T-helper 2 cell treated with Interferon-gamma antibody and Interleukin-4, amounts not matched to agents 100 ng/mL and 5 ng/mL, for 36 hours (primary cell): ENCODE measurements around the gene NDUFAF3. TPM values are rescaled to one million over a fixed set of nuclear protein-coding genes. Genes with fewer than 3 reads are reported as not detected.

Source experiments
- intact Hi-C: fragments of 100-400 bp; cut with micrococcal nuclease; formaldehyde crosslinking; loops from one replicate; pipeline ENCODE4 v1.15.1; 2023
- total RNA-seq: library from RNA; stranded (reverse); gene quantifications from 2 replicates; pipeline ENCODE4 v1.2.3, GENCODE V29; 2022

Gene NDUFAF3
- total RNA-seq, 1 donor from 2014 or later, result 111 TPM

DNA sequence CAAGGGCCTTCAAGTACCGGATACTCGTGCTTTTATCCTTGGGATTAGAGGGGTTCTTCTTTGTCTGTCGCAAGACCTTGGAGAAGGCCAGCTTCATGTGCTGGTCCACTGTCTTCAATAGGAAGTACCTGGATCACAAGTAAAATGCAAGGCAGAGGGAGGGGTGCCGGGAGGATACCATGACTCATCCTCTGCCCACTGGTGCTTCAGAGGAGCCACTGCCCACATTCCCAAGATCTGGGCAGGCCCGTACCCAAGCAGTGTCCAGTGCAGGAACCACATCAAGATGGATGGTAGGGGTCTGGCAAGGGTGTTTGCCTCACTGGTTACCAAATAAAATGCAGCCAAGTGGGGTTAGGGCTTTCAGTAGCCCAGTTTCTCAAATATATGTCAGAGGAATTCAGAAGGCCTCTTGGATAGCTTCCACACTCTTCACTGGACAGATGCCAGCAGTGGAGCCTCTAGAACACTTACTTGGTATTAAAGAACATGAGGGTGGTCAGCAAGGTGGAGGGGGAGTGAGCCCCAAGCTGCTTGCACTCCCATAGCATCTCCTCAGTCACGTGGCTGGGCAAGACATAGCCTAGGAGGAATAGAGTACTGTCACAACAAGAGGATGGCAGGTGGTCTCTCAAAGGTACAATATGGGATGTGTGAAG lies 10.9 kb downstream of the NDUFAF3 start:
- intact Hi-C loops, result no loop called here

GRCh38 chr3:49034650-49035049 lies 12.7 kb downstream of the NDUFAF3 start:
- intact Hi-C loops, result no loop called here

DNA sequence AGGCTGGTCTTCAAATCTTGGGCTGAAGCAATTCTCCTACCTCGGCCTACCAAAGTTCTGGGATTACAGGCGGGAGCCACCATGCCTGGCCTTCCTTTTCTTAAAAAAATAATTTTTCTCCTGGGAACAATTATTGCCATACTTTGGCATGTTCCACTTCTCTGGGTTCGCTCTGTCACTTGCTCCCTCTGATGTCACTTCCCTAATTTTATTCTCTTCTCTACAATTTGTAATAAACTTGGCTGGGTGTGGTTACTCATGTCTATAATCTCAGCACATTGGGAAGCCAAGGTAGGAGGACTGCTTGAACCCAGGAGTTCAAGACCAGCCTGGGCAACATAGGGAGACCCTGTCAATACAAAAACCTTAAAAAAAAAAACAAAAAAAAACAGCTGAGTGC lies 13.4 kb downstream of the NDUFAF3 start:
- intact Hi-C loops, result no loop called here

DNA sequence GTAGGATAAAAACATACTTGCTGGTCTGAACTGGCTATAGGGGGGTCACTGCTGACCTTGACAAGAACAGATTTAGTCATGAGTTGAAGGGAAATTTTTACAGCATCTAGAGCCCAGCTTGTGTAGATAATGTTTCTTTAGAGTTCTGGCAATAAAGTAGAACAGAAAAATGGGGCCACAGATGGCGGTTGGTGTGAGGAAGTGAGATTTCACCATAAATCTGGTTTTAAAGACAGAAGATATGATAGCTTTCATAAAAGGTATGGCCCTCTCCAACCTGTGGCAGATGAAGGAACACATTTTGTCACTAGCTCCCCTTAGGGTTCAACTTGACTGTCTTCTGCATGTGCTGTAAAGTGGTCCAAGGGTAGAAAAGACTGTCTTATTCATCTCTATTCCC lies 31.6 kb downstream of the NDUFAF3 start:
- intact Hi-C loops, result no loop called here

GRCh38 chr3:49054344-49054862 lies 32.5 kb downstream of the NDUFAF3 start:
- intact Hi-C loops, result no loop called here

DNA sequence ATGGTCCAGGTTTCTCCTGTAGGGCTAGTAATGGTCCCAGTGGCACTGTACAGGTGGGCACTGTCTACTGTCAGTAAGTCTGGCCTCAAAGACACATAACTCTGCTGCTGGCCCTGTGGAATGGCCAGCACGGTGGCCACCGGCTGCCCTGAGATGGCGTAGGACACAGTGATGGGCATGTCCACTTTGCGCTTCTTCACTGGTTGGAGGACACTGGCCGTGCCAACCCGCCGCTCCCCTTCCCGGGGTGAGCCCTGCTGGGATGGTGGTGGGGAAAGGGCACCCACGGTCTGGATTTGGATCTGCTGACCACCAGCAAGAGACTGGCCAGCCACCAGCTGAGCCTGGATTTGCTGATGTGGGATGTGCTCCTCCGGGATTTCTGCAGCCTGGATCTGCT lies 35.3 kb downstream of the NDUFAF3 start:
- intact Hi-C loops, result no loop called here

- intact Hi-C loops, result no loop called here
Observed at GRCh38 chr3:49058011-49058410, 36.1 kb downstream of the NDUFAF3 start.

Other genes starting within 250 kb of the NDUFAF3 start
- 25.2 and 27.1 TPM in 2 replicates for gene PRKAR2A, start 174.2 kb upstream of the NDUFAF3 start, total RNA-seq
- gene SLC25A20, start 123.2 kb upstream of the NDUFAF3 start, total RNA-seq, result 28.6 and 30.0 TPM in 2 replicates
- gene ARIH2, start 103.3 kb upstream of the NDUFAF3 start, total RNA-seq, result 114 and 119 TPM in 2 replicates
- gene P4HTM, start 31.9 kb upstream of the NDUFAF3 start, total RNA-seq, result 37.9 and 39.8 TPM in 2 replicates
- gene WDR6, start 14.7 kb upstream of the NDUFAF3 start, total RNA-seq, result 156 TPM in 2 replicates
- 21.9 and 23.7 TPM in 2 replicates for gene DALRD3, start 3.5 kb upstream of the NDUFAF3 start, total RNA-seq
- gene IMPDH2, start 7.3 kb downstream of the NDUFAF3 start, total RNA-seq, result 259 and 264 TPM in 2 replicates
- 138 and 147 TPM in 2 replicates for gene QRICH1, start 72.0 kb downstream of the NDUFAF3 start, total RNA-seq
- gene QARS1, start 82.6 kb downstream of the NDUFAF3 start, total RNA-seq, result 217 and 243 TPM in 2 replicates
- 61.2 and 63.5 TPM in 2 replicates for gene USP19, start 98.7 kb downstream of the NDUFAF3 start, total RNA-seq
- not detected in 2 replicates for gene LAMB2, start 110.9 kb downstream of the NDUFAF3 start, total RNA-seq
- 23.4 and 24.0 TPM in 2 replicates for gene CCDC71, start 144.2 kb downstream of the NDUFAF3 start, total RNA-seq
- 0.66 and 1.1 TPM in 2 replicates for gene KLHDC8B, start 149.5 kb downstream of the NDUFAF3 start, total RNA-seq